Measurements from ENCODE around the gene FAH.

The FAH gene

DNA sequence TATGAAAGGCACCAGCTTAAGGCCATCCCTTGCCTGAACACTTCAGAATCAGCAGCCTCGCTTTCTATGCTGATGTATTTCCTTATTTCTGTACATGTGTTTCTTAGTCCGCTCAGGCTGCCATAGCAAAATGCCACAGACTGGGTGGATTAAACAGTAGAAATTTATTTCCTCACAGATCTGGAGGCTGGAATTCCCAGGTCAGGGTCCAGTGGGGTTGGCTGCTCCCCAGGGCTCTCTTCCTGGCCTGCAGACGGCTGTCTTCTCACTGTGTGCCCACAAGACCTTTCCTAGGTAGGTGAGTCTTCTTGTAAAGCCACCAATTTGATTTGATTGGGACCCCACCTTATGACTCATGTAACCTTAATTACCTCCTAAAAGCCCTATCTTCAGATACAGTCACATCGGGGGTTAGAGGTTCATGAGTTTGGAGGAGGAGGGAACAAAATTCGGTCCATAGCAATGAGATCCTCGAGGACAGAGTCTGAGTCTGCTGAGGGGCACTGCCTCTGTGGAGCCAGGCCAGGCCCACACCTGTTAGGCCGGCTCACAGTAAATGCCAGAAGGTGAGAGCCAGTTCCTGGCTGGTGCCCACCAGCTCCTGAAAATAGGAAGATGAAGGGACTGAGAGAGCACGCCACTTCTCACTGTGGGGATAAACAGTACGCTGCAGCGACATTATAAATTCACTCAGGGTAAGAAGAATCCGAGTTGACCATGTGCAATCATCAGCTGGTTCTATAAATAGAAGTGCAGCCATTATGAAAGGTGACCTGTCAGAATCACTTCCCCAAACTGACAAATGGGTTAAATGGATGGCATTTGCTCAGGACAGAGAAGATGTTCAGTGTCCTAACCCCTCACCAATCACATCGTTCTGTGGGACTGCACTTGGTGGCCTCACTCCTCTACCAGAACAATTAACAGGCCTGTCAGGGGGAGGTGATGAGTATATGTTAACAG, 58.1 kb downstream of the FAH start:
- peaks cover 4% of the 10 kb centered on the region; the same call in 1 of the 2 replicates for H3K9me3 ChIP-seq (ENCODE audit: control insufficient read depth, insufficient read depth, low read depth, low read length)

GRCh38 chr15:80211976-80212375, 59.2 kb downstream of the FAH start:
- no peaks in the 10 kb centered on the region; the same call in 1 of the 2 replicates for H3K4me1 ChIP-seq (ENCODE audit: control insufficient read depth, insufficient read depth, low read length)
- peaks cover 4% of the 10 kb centered on the region; the same call in 1 of the 2 replicates for H3K9me3 ChIP-seq (ENCODE audit: control insufficient read depth, insufficient read depth, low read depth, low read length)
- H3K36me3 ChIP-seq (ENCODE audit: control insufficient read depth, insufficient read depth, low read length) = no peaks in the 10 kb centered on the region
- no peaks in the 10 kb centered on the region for H3K27me3 ChIP-seq (ENCODE audit: control insufficient read depth, insufficient read depth, low read length)
- no peak overlapping the region for H3K9ac ChIP-seq (ENCODE audit: low read length)
- H3K4me3 ChIP-seq (ENCODE audit: low read depth, low read length) = no peak overlapping the region
- no peak overlapping the region for H3K27ac ChIP-seq (ENCODE audit: low read depth, low read length)

More for the DNA sequence above, 58.1 kb downstream of the FAH start:
- Histone ChIP-seq H3K4me1 (ENCODE audit: control insufficient read depth, insufficient read depth, low read length) (no peaks in the 10 kb centered on the region; the same call in 1 of the 2 replicates), H3K27ac (ENCODE audit: low read depth, low read length) (no peak overlapping the region), H3K27me3 (ENCODE audit: control insufficient read depth, insufficient read depth, low read length) (no peaks in the 10 kb centered on the region), H3K4me3 (ENCODE audit: low read depth, low read length) (no peak overlapping the region), H3K9ac (ENCODE audit: low read length) (no peak overlapping the region), H3K36me3 (ENCODE audit: control insufficient read depth, insufficient read depth, low read length) (no peaks in the 10 kb centered on the region)

GRCh38 chr15:80214910-80215309, 62.1 kb downstream of the FAH start:
- Histone ChIP-seq H3K9ac (ENCODE audit: low read length) (no peak overlapping the region), H3K27ac (ENCODE audit: low read depth, low read length) (no peak overlapping the region), H3K9me3 (ENCODE audit: control insufficient read depth, insufficient read depth, low read depth, low read length) (peaks cover 4% of the 10 kb centered on the region; the same call in 1 of the 2 replicates), H3K4me3 (ENCODE audit: low read depth, low read length) (no peak overlapping the region), H3K4me1 (ENCODE audit: control insufficient read depth, insufficient read depth, low read length) (no peaks in the 10 kb centered on the region), H3K36me3 (ENCODE audit: control insufficient read depth, insufficient read depth, low read length) (no peaks in the 10 kb centered on the region), H3K27me3 (ENCODE audit: control insufficient read depth, insufficient read depth, low read length) (no peaks in the 10 kb centered on the region)

GRCh38 chr15:80216141-80216540, 63.3 kb downstream of the FAH start:
- H3K9me3 ChIP-seq (ENCODE audit: control insufficient read depth, insufficient read depth, low read depth, low read length) = peaks cover 4% of the 10 kb centered on the region; the same call in 1 of the 2 replicates
- no peaks in the 10 kb centered on the region for H3K36me3 ChIP-seq (ENCODE audit: control insufficient read depth, insufficient read depth, low read length)
- H3K9ac ChIP-seq (ENCODE audit: low read length) = no peak overlapping the region
- H3K27me3 ChIP-seq (ENCODE audit: control insufficient read depth, insufficient read depth, low read length) = no peaks in the 10 kb centered on the region
- no peak overlapping the region for H3K27ac ChIP-seq (ENCODE audit: low read depth, low read length)
- no peak overlapping the region for H3K4me3 ChIP-seq (ENCODE audit: low read depth, low read length)
- H3K4me1 ChIP-seq (ENCODE audit: control insufficient read depth, insufficient read depth, low read length) = no peaks in the 10 kb centered on the region

DNA sequence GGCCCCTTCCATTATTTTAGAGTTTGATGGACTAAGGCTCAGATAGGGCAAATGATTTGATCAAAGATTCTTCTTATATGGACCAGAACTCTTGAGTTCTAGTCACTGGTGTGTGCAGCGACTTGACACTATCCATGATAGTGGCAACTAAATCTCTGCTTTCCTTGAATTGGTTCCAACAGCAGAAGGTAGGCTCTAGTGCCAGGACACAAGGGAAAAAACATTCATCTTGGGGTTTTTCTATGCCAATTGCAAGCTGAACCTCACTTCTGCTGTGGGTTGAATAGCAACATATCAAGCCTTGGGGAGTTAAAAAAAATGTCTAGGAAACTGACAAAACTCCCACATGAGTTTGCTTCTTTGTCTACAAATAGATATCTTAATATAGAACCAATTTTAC, 64.1 kb downstream of the FAH start:
- H3K36me3 ChIP-seq (ENCODE audit: control insufficient read depth, insufficient read depth, low read length) = no peaks in the 10 kb centered on the region
- H3K9ac ChIP-seq (ENCODE audit: low read length) = no peak overlapping the region
- no peaks in the 10 kb centered on the region for H3K4me1 ChIP-seq (ENCODE audit: control insufficient read depth, insufficient read depth, low read length)
- no peak overlapping the region for H3K27ac ChIP-seq (ENCODE audit: low read depth, low read length)
- H3K9me3 ChIP-seq (ENCODE audit: control insufficient read depth, insufficient read depth, low read depth, low read length) = peaks cover 4% of the 10 kb centered on the region; the same call in 1 of the 2 replicates
- no peak overlapping the region for H3K4me3 ChIP-seq (ENCODE audit: low read depth, low read length)
- H3K27me3 ChIP-seq (ENCODE audit: control insufficient read depth, insufficient read depth, low read length) = no peaks in the 10 kb centered on the region

DNA sequence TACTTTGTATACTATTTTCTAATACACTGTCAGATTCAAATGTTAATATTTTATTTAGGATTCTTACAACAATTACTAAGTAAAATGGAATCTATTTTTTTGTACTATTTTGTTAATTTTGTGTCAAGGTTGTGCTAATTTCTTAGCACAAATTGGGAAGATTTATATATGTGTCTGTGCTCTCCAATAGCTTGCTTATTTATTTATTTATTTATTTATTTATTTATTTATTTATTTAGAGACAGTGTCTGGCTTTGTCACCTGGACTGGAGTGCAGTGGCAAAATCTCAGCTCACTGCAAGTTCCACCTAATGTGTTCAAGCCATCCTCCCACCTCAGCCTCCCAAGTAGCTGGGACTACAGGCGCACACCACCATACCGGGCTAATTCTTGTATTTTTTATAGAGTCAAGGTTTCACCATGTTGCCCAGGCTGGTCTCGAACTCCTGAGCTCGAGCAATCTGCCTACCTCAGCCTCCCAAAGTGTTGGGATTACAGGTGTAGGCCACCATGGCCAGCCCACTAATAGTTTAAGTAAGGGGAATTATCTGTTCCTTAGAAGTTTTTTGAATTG, 64.6 kb downstream of the FAH start:
- Histone ChIP-seq H3K9me3 (ENCODE audit: control insufficient read depth, insufficient read depth, low read depth, low read length) (peaks cover 4% of the 10 kb centered on the region; the same call in 1 of the 2 replicates), H3K4me1 (ENCODE audit: control insufficient read depth, insufficient read depth, low read length) (no peaks in the 10 kb centered on the region), H3K4me3 (ENCODE audit: low read depth, low read length) (no peak overlapping the region), H3K27ac (ENCODE audit: low read depth, low read length) (no peak overlapping the region), H3K27me3 (ENCODE audit: control insufficient read depth, insufficient read depth, low read length) (no peaks in the 10 kb centered on the region), H3K9ac (ENCODE audit: low read length) (no peak overlapping the region), H3K36me3 (ENCODE audit: control insufficient read depth, insufficient read depth, low read length) (no peaks in the 10 kb centered on the region)

DNA sequence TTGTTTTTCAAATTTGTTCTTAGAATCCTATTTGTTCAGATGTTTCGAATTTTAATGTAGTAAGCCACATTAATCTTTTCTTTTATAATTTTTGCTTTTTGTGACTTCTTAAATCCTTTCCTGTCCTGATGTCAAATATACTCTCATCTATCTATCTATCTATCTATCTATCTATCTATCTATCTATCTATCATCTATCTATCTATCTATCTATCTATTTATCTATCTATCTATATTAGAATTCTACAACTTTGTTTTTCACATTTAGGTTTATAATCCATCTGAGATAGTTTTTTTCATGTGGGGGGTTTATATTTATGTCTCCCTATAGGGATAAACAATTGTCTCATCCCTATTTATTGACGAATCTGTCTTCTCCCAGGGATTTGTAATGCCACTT, 67.2 kb downstream of the FAH start:
- H3K4me3 ChIP-seq (ENCODE audit: low read depth, low read length) = no peak overlapping the region
- no peaks in the 10 kb centered on the region for H3K4me1 ChIP-seq (ENCODE audit: control insufficient read depth, insufficient read depth, low read length)
- no peak overlapping the region for H3K27ac ChIP-seq (ENCODE audit: low read depth, low read length)
- no peaks in the 10 kb centered on the region for H3K27me3 ChIP-seq (ENCODE audit: control insufficient read depth, insufficient read depth, low read length)
- H3K9me3 ChIP-seq (ENCODE audit: control insufficient read depth, insufficient read depth, low read depth, low read length) = no peaks in the 10 kb centered on the region
- no peak overlapping the region for H3K9ac ChIP-seq (ENCODE audit: low read length)
- H3K36me3 ChIP-seq (ENCODE audit: control insufficient read depth, insufficient read depth, low read length) = no peaks in the 10 kb centered on the region

DNA sequence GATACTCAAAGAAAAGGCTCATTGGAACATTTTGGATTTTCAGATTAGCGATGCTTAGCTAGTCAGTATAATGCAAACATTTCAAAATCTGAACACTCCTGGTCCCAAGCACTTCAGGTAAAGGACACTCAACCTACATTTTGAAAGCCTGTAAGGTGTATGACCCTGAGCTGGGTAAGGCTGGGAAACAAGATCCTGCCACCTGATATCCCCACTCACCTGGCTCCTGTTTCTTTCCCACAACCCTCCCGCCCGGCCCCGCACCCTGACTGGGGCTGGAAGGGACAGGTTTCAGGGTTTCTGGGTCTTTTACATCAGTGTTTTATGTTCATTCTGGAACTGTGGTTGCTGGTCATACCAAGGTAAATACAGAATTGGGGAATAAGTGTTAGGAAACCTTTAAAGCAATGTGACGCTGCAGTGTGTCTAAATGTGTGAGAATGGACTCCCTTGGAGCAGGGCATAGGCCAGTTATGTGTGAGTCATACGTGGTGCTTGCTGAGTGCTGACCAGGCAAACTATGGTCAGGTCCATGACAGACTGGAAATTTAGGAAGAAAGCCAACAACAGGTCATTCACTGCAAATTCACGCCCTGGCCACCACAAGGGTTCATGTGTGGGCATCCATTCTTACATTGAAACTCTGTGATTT, 76.3 kb downstream of the FAH start:
- no peaks in the 10 kb centered on the region for H3K27me3 ChIP-seq (ENCODE audit: control insufficient read depth, insufficient read depth, low read length)
- no peaks in the 10 kb centered on the region for H3K36me3 ChIP-seq (ENCODE audit: control insufficient read depth, insufficient read depth, low read length)
- H3K9me3 ChIP-seq (ENCODE audit: control insufficient read depth, insufficient read depth, low read depth, low read length) = no peaks in the 10 kb centered on the region
- H3K4me1 ChIP-seq (ENCODE audit: control insufficient read depth, insufficient read depth, low read length) = peaks cover 2% of the 10 kb centered on the region; the same call in 1 of the 2 replicates
- H3K27ac ChIP-seq (ENCODE audit: low read depth, low read length) = no peak overlapping the region
- no peak overlapping the region for H3K9ac ChIP-seq (ENCODE audit: low read length)
- no peak overlapping the region for H3K4me3 ChIP-seq (ENCODE audit: low read depth, low read length)

- H3K9ac ChIP-seq (ENCODE audit: low read length) = no peak overlapping the region
Measured at GRCh38 chr15:80231371-80231770, 78.6 kb downstream of the FAH start.

GRCh38 chr15:80233581-80233980, 80.8 kb downstream of the FAH start:
- no peaks in the 10 kb centered on the region for H3K9me3 ChIP-seq (ENCODE audit: control insufficient read depth, insufficient read depth, low read depth, low read length)
- H3K36me3 ChIP-seq (ENCODE audit: control insufficient read depth, insufficient read depth, low read length) = no peaks in the 10 kb centered on the region
- peaks cover 2% of the 10 kb centered on the region; the same call in 1 of the 2 replicates for H3K4me1 ChIP-seq (ENCODE audit: control insufficient read depth, insufficient read depth, low read length)
- no peaks in the 10 kb centered on the region for H3K27me3 ChIP-seq (ENCODE audit: control insufficient read depth, insufficient read depth, low read length)
- no peak overlapping the region for H3K27ac ChIP-seq (ENCODE audit: low read depth, low read length)
- H3K9ac ChIP-seq (ENCODE audit: low read length) = no peak overlapping the region
- no peak overlapping the region for H3K4me3 ChIP-seq (ENCODE audit: low read depth, low read length)

More at GRCh38 chr15:80231371-80231770, 78.6 kb downstream of the FAH start:
- no peak overlapping the region for H3K4me3 ChIP-seq (ENCODE audit: low read depth, low read length)
- no peak overlapping the region for H3K27ac ChIP-seq (ENCODE audit: low read depth, low read length)
- no peaks in the 10 kb centered on the region for H3K27me3 ChIP-seq (ENCODE audit: control insufficient read depth, insufficient read depth, low read length)
- no peaks in the 10 kb centered on the region for H3K9me3 ChIP-seq (ENCODE audit: control insufficient read depth, insufficient read depth, low read depth, low read length)
- peaks cover 2% of the 10 kb centered on the region; the same call in 1 of the 2 replicates for H3K4me1 ChIP-seq (ENCODE audit: control insufficient read depth, insufficient read depth, low read length)
- no peaks in the 10 kb centered on the region for H3K36me3 ChIP-seq (ENCODE audit: control insufficient read depth, insufficient read depth, low read length)
